Stimulated activated CD8-positive, alpha-beta memory T cell treated with anti-CD3 and anti-CD28 coated beads, Interleukin-15, amount 100 ng/mL, for 48 hours (primary cell): Measurements from ENCODE around the gene ACTMAP.
"Not testable (repeated sequence)": the region's sequence is repeated elsewhere in the genome, so short reads cannot be mapped to it uniquely, and the experiment has no call there.

ENCODE experiments used
- DNase-seq, 2 donors: peaks; one replicate each; pipeline ENCODE4 v3.0.0-alpha.2; 2020; ENCODE audit warnings: low read depth in 2 of 2

The ACTMAP gene

GRCh38 chr19:40776364-40776763 lies 26.1 kb upstream of the ACTMAP start:
- no peak for DNase-seq

- DNase-seq = no peak
Measured at GRCh38 chr19:40775632-40776022, 25.4 kb upstream of the ACTMAP start.

GRCh38 chr19:40774916-40775631 lies 24.8 kb upstream of the ACTMAP start, which contains the start of gene MIA:
Gene MIA (plus strand): TSS chr19:40775521. CDS start chr19:40775543, 22 bp downstream.
- no peak for DNase-seq

GRCh38 chr19:40771101-40771862 lies 21.0 kb upstream of the ACTMAP start:
- not testable (repeated sequence) for DNase-seq

GRCh38 chr19:40768869-40769268 lies 18.6 kb upstream of the ACTMAP start:
- no peak for DNase-seq

- DNase-seq = not testable (repeated sequence)
Measured at GRCh38 chr19:40766385-40766784, 16.1 kb upstream of the ACTMAP start.

GRCh38 chr19:40763963-40764362 lies 13.7 kb upstream of the ACTMAP start:
- peak; percentile 39 to 62 for DNase-seq

- no peak for DNase-seq
Measured at GRCh38 chr19:40763526-40763925, 13.2 kb upstream of the ACTMAP start.

- DNase-seq = no peak
Measured at GRCh38 chr19:40762754-40763470, 12.6 kb upstream of the ACTMAP start.

- DNase-seq = no peak
Measured at GRCh38 chr19:40759352-40759751, 9.1 kb upstream of the ACTMAP start.

GRCh38 chr19:40758491-40758890 lies 8.2 kb upstream of the ACTMAP start:
- DNase-seq = no peak

GRCh38 chr19:40756502-40757110 lies 6.3 kb upstream of the ACTMAP start:
- peak; percentile 45 to 66 for DNase-seq

- DNase-seq = no peak
Measured at GRCh38 chr19:40755791-40756190, 5.5 kb upstream of the ACTMAP start.

- DNase-seq = no peak
Measured at GRCh38 chr19:40755248-40755624, 5.0 kb upstream of the ACTMAP start.

GRCh38 chr19:40754611-40755247 lies 4.5 kb upstream of the ACTMAP start:
- DNase-seq = peak; percentile 58 to 61

- DNase-seq = no peak
Measured at GRCh38 chr19:40752257-40752781, 2.0 kb upstream of the ACTMAP start.

- DNase-seq = peak; percentile 91 to 94
Measured at GRCh38 chr19:40750874-40751537, 729 bp upstream of the ACTMAP start, which contains the start of gene SNRPA. Gene SNRPA (plus strand): TSS chr19:40751203. CDS start chr19:40751409, 206 bp downstream.

GRCh38 chr19:40747536-40747935 lies 2.7 kb downstream of the ACTMAP start:
- no peak for DNase-seq

GRCh38 chr19:40745402-40745780 lies 4.9 kb downstream of the ACTMAP start:
- DNase-seq = no peak

GRCh38 chr19:40744554-40745401 lies 5.5 kb downstream of the ACTMAP start:
- DNase-seq = no peak
